Pulmonary artery endothelial cell (primary cell): Measurements from ENCODE around the gene RNF20. TPM values are rescaled to one million over a fixed set of nuclear protein-coding genes. Genes with fewer than 3 reads are reported as not detected.
"Not testable (repeated sequence)": the region's sequence is repeated elsewhere in the genome, so short reads cannot be mapped to it uniquely, and the experiment has no call there.

Experiments
- DNase-seq: peaks from one replicate; pipeline ENCODE4 v3.0.0-alpha.2; 2011; ENCODE audit warnings: low read depth, low spot score
- total RNA-seq: library from RNA; depleted of rRNA; stranded (reverse); fragments of >200 nt; gene quantifications from 2 replicates; pipeline ENCODE4 v1.2.3, GENCODE V29; 2014

The RNF20 gene
- total RNA-seq, 1 donor from 2014 or later: 17.4 TPM

DNA sequence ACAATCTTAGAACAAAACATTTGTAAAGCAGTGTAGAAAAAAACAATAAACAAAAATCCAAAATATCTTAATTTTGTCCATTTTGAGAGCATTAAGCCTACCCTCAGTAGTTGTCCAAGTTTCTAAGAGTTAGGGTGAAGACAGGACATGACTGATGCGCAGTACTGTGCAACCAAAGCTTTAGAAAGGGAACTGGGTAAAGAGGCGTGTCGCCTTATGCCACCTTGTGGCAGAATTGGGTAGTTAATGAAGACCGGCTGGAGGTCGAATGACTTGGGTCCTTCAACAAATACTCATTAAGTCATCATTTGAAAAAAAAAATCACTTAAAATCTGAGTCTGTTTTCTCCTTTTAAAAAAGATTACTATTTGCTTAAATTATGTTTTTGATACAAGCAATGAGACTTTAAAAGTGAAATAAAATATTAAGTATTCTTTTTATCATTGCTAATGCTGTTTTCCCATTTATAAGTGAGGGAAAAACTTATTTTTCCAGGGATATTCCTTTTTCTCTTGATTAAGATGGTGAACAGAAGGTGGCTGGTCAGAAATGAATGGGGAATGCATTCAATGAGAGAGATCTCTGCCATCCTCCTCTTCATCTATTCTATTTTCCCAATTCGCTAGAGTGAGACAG lies 3.5 kb upstream of the RNF20 start:
- peak; percentile 40 for DNase-seq

DNA sequence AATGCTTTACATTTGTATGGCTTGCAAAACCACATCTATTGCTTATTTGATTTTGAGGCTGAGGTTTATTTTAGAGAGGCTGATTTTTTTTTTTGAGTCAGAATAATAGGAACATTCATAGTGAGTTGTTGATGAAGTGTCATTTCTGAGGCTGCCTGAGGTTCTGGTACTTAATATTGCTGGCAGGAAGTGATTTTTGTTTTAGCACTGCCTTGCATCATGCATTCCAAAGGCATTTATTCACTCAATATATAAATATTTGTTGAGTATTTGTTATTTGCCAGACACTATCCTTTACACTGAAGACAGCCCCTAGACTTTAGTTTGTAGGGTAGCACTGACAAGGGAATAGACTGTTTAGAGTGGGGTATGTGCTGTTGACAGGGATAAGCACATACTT lies 2.7 kb downstream of the RNF20 start:
- no peak for DNase-seq

DNA sequence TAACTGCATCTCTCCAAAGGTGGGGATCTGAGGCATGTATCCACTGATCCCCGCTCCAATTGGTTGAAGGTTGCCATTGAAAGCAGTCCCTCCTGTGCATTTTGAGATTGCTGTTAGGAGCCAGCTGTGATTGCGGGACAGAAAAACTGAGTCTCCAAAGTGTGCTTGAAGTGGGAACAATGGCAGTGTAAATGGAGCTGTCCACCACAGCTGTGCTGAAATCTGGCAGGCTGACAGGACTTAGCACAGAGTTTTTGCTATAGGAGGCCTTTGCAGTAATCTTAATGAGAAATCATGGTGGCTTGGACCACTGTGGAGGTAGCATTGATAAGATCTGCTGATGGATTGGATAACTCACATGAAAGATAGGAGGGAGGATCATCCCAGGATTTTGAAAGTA lies 3.3 kb downstream of the RNF20 start:
- DNase-seq: peak; percentile 1

DNA sequence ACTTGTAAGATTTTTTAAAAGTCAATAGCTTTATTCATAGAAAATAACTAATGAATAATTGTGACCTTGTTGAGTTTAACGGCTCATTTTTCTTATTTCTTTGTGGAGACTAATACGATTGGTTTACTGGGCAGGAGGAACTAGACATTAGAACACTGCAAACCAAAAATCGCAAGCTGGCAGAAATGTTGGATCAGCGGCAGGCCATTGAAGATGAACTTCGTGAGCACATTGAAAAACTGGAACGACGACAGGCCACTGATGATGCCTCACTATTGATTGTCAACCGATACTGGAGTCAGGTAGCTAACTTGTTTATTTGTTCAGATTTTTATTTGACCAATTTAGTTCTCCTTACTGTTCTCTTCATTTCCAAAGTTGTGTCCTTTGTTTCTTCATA lies 6.4 kb downstream of the RNF20 start:
- no peak for DNase-seq

DNA sequence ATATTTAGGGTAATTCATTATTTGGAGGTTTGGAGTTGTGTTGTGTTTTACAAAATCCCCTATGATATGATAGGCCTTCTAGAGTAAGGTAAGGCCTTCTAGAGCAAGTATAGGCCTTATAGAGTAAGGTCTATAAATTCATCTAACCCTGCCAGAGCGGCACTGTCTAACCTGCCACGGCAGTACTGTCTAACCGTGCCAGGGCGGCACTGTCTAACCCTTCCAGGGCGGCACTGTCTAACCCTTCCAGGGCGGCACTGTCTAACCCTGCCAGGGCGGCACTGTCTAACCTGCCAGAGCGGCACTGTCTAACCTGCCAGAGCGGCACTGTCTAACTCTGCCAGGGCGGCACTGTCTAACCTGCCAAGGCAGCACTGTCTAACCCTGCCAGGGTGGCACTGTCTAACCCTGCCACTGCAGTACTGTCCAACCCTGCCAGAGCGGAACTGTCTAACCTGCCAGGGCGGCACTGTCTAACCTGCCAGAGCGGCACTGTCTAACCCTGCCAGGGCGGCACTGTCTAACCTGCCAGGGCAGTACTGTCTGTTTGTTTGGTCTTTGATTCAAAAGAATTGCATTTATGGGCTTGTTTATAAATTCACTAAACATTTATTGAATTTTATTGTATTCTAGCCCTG lies 9.6 kb downstream of the RNF20 start:
- DNase-seq: no peak

DNA sequence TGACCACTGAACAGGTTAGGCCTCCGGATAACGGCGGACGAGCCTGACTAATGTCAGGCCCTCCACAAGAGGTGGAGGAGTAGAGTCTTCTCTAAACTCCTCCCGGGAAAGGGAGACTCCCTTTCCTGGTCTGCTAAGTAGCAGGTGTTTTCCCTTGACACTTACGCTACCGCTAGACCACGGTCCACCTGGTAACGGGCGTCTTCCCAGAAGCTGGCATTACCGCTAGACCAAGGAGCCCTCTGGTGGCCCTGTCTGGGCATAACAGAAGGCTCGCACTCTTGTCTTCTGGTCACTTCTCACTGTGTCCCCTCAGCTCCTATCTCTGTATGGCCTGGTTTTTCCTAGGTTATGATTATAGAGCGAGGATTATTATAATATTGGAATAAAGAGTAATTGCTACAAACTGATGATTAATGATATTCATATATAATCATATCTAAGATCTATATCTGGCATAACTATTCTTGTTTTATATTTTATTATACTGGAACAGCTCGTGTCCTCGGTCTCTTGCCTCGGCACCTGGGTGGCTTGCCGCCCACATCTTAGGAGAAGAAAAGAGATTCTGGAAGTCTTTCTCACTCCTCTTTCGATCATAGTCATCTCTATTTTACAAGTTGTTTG lies 15.9 kb downstream of the RNF20 start:
- DNase-seq: not testable (repeated sequence)

DNA sequence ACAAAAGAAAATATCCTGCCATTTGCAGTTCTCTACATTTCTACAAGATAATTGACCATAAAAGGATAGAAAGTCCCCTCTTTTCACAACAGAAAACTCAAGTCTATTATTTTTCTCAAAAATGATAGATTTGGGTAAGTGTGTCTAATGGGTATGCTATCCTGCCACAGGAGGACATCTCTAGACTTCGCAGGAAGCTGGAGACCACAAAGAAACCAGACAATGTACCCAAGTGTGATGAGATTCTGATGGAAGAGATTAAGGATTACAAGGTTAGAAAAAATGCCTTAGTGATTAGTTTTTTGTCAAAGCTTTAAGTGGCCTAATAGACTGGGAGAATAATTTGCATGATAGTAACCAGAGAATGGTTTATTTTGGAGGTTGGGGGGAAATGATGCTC lies 28.1 kb downstream of the RNF20 start:
- DNase-seq: no peak

DNA sequence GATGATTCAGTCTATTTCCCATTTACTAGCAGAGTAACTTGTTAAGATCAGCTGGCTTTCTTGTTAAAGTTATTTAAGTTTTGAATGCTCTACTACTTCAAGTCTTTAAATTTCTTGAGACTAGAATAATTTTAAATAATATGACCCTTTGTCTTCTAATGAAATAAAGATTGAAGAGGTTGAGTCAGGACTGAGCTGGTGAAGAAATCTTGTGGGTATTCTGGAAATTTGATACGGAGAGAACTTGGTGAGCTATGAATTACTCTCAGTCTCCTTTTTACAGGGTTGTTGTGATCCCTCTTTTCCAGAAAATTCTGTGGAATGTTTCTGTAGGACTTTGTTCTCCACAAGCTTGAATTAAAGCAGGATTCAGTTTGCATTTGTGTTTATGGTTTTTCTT lies 29.3 kb downstream of the RNF20 start:
- no peak for DNase-seq

DNA sequence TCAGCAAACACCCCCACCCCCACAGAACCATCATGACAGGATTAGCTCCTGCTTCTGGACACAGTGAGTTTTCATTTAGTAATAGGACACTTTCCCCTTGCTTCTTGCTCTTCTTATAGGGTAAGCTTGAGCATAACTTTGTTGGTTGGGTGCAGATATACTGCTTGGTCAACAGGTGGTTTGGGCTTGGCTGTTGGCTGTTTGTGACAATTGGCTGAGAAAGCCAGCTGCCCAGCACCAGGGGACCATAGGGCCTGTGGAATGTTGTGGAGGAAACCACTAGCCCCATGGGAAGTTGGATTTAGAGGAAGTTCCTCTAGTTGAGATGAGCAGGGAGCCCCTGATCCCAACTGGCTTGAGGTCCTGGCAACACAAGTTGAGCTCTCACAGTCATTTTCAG lies 30.6 kb downstream of the RNF20 start:
- DNase-seq: no peak

DNA sequence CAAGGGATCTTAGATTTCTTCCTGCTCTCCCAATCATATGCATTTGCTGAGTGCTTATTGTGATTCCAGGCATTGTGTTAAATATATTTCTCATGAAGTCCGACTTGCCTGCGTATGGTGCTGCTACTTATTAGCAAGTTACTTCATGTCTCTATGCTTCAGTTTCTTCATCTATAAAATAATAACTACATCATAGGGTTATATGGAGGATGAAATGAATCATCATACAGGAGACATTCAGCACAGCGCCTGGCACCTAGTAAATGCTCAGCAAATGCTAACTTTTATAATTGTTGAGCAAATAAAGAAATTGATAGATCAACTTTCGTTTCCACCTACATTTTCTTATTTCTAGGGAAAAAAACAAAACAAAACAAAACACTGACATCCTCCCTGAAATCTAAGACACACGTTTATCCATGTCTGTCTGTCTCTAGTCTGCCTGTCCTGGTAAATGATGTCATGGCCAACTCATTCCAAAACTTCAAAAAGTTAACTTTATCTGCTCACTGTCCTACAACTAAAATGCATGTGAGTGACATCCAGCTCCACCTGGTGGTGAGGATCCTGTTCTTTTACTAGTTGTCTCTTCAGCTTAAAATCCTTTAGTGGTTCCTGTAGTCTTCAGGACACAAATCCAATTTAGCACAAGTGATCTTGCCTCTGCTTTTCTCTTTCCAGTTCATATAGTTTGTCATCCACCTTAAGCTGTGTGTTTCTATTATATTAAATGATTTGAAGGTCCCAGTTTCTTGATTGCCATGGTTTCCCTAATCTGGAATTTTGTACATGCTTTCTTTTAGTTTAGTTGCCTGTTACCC lies 33.5 kb downstream of the RNF20 start:
- DNase-seq: no peak

DNA sequence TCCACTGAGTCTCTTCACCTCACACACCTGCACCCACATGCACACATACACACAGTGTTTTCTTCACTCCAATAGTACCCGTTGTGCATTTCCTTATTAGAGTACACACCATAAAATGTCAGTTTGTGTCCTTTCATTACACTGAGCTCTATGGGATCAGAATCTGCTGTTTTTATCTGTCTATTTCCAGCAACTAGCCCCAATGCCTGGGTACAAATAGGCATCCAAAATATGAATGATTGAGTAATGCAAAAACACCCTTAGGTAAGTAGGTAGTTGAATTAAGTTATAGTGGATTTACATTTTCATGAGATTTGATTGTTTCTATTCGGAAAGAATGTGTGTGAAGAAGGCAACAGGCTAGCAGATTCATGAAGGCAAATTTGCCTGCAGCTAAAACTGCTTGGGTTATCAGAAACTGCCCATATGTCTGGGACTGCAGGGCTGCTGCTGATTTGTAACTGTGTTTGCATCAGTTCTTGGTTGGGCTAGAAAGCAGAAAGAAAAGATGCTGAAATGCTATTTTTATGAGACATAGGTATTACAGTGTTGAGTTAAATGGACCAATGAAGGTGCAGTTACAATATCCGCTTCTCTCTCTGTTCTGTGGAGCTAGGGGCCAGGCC lies 34.2 kb downstream of the RNF20 start:
- no peak for DNase-seq

DNA sequence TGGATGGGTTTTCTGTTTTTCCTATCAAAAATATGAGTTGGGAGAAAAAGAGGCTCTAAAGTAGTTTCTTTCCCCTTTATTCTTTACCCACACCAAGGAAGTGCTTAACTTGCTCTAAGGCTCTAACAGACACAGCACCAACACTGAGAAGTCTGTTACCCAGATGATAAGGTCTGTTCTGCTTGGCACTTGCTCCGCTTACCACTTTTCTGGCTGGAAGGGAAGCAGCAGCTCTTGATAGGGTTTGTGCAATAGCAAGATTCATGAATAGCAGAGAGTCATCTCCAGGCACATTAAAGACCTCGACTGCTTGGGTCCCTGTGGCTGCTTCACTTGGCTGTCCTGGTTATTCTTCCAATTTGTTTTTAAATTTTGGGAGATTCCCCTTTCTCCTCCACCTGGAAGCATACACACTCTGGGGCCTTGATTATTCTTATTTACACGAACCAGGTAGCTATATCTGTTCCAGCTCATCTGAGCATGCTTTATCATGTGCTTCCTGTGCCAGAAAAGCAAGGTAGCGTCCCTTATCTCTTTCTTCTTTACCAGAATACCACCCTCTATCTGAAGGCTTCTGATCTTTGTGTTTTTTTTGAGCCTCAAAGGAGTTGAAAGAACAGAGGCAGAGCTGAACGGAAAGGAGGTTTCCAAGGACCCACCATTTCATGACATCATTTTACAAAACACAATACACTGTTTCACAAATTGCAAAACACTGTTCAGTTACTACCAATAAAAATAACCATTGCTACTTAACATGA lies 36.3 kb downstream of the RNF20 start:
- no peak for DNase-seq

DNA sequence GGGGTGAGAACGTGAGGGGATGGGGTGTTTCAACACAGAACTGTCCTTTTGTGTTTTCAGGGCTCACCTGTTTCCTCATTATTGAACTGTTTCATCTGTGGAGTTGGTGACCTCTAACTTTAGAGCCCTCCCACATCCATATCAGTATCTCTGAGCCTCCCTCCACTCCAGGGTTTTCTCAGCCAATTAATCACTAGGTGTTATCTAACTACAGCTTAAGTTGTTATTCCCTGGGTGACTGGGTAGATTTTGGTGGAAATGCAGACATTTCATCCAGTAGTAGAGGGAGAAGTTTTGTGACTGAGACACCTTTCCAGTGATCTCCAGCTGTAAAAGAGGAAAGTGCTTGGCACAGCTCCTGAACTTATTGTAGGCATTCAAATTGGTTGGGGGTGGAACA lies 37.5 kb downstream of the RNF20 start:
- no peak for DNase-seq

DNA sequence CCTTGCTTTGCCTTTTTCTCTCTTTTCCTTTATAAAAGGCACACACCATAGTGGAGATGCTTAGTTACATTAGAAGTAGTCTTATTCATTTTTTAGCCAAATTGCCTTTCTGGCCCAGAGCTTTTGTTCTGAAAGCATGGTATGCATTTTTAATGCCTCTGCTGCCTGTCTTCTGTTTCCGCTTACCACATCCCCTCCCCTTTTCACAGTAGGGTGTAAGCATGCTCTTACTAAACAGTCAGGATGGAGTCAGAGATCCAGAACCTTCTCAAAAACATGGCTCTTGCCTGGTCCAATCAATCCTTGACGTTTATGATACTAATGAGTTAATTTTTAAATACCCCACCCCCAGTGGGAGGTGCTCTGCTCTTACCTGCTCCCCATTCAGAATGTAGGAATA lies 38.7 kb downstream of the RNF20 start:
- DNase-seq: no peak

DNA sequence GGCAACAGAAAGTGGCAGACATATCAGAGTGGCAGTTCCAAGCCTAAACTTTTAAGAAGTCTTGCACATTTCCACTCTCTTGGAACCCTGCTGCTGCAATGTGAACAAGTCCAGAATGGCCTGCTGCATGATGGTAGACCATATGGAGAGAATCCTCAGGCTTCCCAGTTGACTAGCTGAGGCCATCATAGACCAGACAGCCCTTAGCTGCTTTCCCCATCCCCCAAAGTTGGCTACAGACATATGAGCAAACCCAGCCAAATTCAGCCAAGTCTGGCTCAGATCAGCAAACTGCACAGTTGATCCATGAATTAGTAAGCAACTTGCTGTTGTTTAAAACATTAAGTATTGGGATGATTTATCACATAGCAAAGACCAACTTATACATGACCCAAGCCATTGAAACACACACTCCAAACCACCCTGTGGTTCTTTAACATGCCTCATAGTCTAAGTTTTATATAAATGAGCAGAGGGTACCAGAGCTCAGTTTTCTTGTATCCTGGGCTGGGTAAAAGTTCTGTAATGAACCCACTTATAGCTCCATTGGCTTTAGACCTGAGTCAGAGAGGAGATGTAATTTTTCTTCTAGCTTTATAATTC lies 41.2 kb downstream of the RNF20 start:
- no peak for DNase-seq

DNA sequence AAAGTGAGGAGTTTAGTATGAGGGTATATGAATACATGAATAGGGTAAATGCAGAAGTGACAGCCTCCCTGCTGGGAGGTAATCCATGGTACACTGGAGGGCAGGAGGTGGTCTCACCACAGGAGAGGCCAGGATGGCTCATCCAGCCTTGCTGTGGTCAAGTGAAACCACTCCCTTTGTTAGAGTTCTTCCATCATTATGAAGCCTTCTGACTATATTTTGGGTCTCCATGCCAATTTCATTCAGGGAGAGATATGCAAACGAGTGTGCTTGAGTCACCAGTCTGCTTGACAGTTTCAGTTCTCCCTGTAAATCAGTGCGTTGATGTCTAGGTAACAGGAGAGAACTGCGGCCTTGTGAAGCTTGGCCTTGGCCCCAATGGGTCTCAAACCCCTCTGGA lies 44.7 kb downstream of the RNF20 start:
- DNase-seq: no peak

DNA sequence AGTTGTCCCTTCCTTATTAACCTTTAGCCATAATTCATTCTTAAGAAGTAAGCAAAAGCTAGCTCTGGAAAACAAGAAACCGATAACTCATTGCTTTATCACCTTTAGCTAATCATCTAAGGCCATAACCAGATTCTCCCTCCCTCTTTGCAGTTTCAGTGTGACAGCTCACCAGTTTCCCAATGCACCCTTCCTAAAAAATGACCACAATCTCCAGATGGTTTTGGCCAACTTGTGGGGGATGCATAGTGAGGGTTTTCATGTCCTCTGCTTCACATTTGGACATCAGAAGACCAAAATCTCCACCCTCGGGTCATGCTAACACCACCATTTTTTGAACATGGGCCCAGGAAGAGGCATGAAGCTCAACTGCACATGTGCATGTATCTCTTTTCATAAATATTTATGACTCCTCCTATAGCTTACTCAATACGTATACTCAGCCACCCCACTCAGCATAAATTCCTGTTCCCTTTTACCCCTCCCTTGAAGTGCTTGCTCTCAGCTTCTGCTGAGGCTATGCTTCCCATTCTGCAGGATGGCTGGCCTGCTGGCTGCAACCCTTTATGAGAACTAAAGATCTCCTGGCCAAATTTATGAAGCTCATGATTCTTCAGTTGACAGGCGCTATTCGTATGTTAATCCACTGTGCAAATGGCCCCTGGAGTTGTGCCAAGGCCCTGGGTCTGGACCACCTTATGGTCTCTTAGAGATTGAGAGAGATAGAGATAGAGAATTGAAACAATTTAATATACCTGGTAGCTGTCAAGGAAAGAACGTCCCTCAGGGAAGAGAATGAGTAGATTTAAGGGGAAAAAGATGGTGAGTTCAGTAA lies 46.3 kb downstream of the RNF20 start:
- no peak for DNase-seq

DNA sequence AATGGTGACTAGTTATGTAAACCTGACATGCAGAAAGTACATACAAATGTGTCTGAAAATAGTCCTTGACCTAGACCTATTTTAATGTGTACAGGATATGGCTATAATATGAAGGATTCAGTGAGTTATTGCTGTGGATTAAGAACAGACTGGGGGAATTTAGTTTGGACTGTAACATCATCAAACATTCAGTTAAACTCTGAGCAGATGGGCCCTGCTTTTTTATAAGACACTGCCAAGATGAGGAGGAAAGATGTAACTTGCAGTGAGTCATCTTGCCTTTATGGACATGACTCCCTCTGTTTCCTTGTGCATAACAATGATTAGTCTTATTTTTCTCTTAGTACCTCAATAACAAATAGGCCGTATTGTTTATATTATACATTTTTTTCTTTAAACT lies 48.9 kb downstream of the RNF20 start:
- no peak for DNase-seq

DNA sequence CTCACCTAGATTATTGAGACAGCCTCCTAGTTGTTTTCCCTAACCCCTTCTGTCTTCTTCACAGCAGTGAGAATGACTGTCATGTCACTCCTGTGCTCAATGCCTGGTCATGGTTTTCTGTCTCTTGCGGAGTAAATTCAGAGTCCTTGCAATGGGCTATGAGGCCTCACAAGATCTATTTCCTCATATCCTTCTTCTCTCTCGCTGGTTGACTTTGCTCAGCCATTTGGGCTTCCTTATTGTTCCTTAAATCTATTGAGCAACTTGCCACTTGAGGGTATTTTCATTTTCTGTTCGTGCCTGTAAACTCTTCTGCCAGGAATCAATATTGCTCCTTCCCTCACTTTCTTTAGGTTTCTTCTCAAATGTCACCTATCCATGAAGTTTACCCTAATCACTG lies 52.1 kb downstream of the RNF20 start:
- no peak for DNase-seq

DNA sequence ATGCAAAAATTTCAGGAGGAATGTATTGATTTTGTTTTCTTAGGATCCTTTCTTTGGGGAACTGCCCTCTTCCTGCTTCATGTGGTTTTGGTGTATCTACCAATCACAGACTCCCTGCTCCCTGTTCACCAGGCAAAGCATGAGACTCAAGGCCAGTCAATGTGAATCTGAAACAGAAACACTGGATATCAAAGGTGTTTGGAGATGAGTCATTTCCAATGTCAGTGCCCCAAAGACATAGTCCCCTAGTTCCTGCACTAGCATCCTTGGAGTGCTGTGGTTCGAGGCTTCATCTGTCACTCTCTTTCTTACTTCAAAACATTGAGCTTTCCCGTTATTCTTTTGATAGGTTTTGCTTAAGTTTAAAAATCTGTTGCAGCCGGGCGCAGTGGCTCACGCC lies 53.0 kb downstream of the RNF20 start:
- no peak for DNase-seq
